Activated naive CD8-positive, alpha-beta T cell treated with anti-CD3 and anti-CD28 coated beads for 36 hours (primary cell): ENCODE results near the gene SULF2. TPM values are rescaled to one million over a fixed set of nuclear protein-coding genes. Genes with fewer than 3 reads are reported as not detected.

Experiments
- DNase-seq: peaks from one replicate; pipeline ENCODE4 v3.0.0; 2021
- H3K27ac Mint-ChIP-seq: one replicate; pipeline ENCODE4 v1.8.0; 2022; ENCODE audit warnings: mild to moderate bottlenecking, moderate library complexity, mixed read lengths
- H3K27me3 Mint-ChIP-seq: one replicate; pipeline ENCODE4 v1.8.0; 2022; ENCODE audit warnings: mild to moderate bottlenecking, mixed read lengths
- H3K36me3 Mint-ChIP-seq: one replicate; pipeline ENCODE4 v1.8.0; 2021; ENCODE audit warnings: mild to moderate bottlenecking, mixed read lengths
- H3K4me1 Mint-ChIP-seq: one replicate; pipeline ENCODE4 v1.8.0; 2021; ENCODE audit warnings: mixed read lengths
- H3K4me3 Mint-ChIP-seq: one replicate; pipeline ENCODE4 v1.8.0; 2022; ENCODE audit warnings: mild to moderate bottlenecking, moderate library complexity, mixed read lengths
- H3K9me3 Mint-ChIP-seq: one replicate; pipeline ENCODE4 v1.8.0; 2022; ENCODE audit warnings: mixed read lengths
- total RNA-seq, 2 experiments: library from RNA; stranded (reverse); gene quantifications; one replicate each; pipeline ENCODE4 v1.2.3, GENCODE V29; 2021

Gene SULF2
- total RNA-seq, 2 experiments from 2014 or later, result 0.76 to 0.88 TPM

DNA sequence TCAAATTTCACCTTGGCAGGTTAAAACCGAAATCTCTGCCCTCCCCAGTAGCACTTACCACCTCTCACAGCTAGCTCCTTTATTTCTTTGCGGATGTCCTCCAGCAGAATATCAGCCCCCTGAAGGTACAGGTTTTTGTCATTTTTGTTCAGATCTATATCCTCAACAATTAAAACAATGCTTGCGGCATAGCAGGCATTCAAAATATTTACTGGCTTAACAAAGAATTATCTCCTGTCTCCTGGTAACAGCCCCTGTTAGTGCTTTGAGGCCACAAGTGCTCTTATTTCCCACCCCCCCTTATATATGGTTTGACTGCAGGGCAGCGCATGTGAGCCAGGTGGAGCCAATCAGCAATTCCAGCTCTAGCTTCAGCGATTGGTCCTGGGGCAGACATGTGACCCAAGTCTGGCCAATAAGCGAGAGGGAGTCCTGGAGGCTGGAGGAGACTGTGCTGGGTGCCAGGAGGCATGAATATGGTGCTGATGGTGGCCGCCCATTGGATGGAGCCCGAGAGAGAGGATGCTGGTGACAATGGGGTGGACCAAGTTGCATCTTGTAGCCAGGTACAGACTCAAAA is 21.0 kb downstream of the SULF2 start:
- no peak overlapping the region for H3K27ac Mint-ChIP-seq
- DNase-seq, result no peak
- no peaks in the 10 kb centered on the region for H3K9me3 Mint-ChIP-seq
- no peak overlapping the region for H3K4me3 Mint-ChIP-seq
- H3K4me1 Mint-ChIP-seq, result no peaks in the 10 kb centered on the region
- H3K27me3 Mint-ChIP-seq, result peaks cover 12% of the 10 kb centered on the region
- no peaks in the 10 kb centered on the region for H3K36me3 Mint-ChIP-seq

DNA sequence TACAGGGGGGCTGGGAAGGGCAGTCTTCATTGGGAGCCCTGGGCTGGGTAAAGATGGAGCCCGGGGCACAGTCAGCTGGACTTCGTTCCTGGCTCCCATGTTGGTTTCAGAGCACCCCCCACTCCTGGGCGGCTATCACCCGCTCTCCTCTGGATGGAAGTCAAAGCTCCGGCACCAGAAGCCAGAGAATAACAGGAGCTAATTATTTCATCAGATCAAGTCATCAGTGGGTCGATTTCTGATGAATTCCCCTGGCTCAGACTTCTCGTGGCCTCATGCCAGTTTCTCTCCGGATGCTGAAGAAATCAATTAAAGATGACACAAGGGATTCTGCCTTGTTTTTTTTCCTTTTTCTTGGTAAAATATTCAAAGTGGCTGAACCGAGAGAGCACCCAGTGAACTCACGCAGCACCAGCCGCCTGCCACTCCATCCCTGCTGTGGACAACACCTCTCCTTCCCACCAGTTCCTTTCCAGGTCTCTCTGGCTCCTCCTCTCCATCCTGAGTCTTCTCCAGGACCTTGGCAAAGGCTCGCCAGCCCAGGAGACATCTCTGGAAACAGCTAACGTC is 22.5 kb downstream of the SULF2 start:
- Mint-ChIP-seq H3K27ac (no peak overlapping the region), H3K36me3 (no peaks in the 10 kb centered on the region), H3K27me3 (peaks cover 12% of the 10 kb centered on the region), H3K4me1 (no peaks in the 10 kb centered on the region), H3K9me3 (no peaks in the 10 kb centered on the region), H3K4me3 (no peak overlapping the region)
- no peak for DNase-seq

DNA sequence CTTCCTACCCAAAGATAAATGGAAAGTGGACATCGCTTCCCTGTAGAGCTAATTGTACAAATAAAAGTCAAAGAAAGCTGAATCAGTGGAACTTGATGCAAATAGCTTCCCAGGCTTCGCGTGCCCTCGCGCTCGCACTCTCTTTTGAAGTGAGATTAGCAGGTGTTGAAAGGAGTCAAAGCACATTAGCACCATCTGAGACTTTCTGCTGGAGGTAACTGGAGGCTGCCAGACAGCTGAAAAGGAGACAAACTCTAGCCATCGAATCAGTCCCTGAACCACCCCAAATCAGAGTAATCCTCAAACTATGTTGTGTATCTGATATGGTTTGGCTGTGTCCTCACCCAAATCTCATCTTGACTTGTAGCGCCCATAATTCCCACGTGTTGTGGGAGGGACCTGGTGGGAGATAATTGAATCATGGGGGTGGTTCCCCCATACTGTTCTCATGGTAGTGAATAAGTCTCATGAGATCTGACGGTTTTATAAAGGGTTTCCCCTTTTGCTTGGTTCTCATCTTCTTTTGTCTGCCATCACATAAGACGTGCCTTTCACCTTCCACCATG is 23.7 kb downstream of the SULF2 start:
- DNase-seq, result no peak
- Mint-ChIP-seq H3K27me3 (peaks cover 12% of the 10 kb centered on the region), H3K36me3 (no peaks in the 10 kb centered on the region), H3K4me3 (no peak overlapping the region), H3K27ac (no peak overlapping the region), H3K9me3 (no peaks in the 10 kb centered on the region), H3K4me1 (no peaks in the 10 kb centered on the region)

GRCh38 chr20:47760686-47761481 is 24.4 kb downstream of the SULF2 start:
- no peak for DNase-seq
- H3K9me3 Mint-ChIP-seq, result no peaks in the 10 kb centered on the region
- no peak overlapping the region for H3K4me3 Mint-ChIP-seq
- H3K27me3 Mint-ChIP-seq, result peaks cover 12% of the 10 kb centered on the region
- no peaks in the 10 kb centered on the region for H3K36me3 Mint-ChIP-seq
- no peak overlapping the region for H3K27ac Mint-ChIP-seq
- H3K4me1 Mint-ChIP-seq, result no peaks in the 10 kb centered on the region

DNA sequence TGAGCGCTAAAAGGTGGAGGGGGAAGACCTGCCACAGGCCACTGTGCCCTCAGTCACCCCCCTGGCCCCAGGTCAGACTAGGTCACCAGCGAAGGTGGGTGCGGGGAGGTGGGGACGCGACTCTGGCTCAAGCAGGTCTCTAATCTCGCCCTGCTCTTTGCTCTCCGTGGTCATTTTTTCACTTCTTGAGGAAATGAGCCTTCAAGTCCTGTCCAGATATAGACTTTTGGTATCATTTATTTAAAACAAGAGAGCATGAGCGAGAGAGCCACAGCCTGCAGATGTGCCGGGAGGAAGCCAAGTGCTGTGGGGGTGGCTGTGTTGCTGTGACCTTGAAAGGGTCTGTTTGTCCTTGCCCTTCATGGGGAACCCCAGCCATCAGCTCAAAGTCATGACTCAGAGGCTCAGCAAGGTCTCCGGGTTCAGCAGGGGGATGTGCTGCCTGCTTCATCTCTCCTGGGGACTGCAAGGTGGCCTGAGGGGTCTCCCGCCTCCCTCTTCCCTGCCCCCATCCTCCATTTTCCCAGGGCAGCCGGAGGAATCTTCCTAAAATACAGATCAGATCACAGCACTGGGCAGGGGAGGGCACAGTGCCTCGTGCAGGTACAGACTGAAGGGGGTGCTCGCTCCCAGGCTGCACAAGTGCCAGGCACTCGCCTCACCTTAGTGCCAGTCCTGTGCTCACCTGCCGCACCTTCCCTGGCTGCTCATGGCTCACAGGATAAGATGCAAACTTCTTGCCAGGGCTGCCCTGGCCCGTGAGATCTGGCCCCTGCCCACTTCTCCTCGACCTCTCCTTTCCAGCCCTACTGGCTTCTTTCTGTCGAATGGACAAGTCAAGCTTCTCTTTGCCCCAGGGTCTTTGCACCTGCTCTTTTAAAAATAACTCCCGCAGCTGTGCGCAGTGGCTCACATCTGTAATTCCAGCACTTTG is 26.5 kb downstream of the SULF2 start:
- H3K36me3 Mint-ChIP-seq, result no peaks in the 10 kb centered on the region
- peaks cover 9% of the 10 kb centered on the region for H3K27me3 Mint-ChIP-seq
- no peaks in the 10 kb centered on the region for H3K4me1 Mint-ChIP-seq
- DNase-seq, result no peak
- H3K9me3 Mint-ChIP-seq, result no peaks in the 10 kb centered on the region
- no peak overlapping the region for H3K27ac Mint-ChIP-seq
- no peak overlapping the region for H3K4me3 Mint-ChIP-seq

DNA sequence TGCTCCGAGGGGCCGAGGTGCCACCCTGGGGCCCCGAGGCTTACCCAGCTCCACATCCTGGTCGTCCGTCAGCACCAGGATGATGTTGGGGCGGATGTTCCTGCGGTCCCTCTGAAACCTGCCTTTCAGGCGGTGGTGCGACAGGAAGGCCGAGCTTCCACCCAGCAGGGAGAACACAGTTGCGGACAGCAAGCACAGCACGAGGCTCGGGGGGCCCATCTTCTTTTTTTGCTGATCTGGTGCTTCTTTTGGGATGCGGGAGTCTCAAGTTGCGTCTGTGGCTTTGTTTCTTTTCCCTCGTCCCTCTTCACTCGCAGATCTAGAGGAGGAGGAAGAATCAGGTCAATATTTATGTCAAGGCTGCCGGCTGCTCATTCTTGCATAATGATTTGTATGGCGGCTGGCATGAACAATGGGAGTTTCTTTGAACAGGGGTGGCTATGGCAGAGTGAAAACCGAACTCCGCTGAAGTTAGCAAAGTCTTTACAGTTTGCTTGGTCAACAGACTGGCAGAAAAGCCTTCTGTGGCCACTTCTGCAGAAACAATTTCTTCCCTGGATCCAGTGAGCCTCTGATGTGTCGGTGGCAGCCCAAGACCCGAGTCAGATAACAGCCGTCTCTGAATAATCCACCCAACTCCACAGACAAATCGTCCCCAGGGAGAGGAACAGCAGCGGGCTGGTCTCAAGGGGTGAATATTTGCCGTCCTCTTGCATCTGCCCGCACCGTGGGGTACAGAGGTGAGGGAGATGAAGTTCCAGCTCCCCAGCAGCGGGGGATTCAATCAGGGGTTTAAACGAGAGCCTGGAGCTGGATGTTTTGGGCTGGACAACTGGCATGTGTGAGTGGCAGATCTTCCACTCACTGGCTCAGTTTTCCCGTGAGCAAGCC is 27.9 kb downstream of the SULF2 start:
- DNase-seq, result no peak
- H3K4me1 Mint-ChIP-seq, result no peaks in the 10 kb centered on the region
- no peaks in the 10 kb centered on the region for H3K9me3 Mint-ChIP-seq
- no peak overlapping the region for H3K4me3 Mint-ChIP-seq
- H3K27me3 Mint-ChIP-seq, result peaks cover 5% of the 10 kb centered on the region
- no peak overlapping the region for H3K27ac Mint-ChIP-seq
- no peaks in the 10 kb centered on the region for H3K36me3 Mint-ChIP-seq

- Mint-ChIP-seq H3K9me3 (no peaks in the 10 kb centered on the region), H3K36me3 (no peaks in the 10 kb centered on the region), H3K4me1 (no peaks in the 10 kb centered on the region), H3K4me3 (no peak overlapping the region), H3K27me3 (no peaks in the 10 kb centered on the region), H3K27ac (no peak overlapping the region)
- DNase-seq, result no peak
Measured at GRCh38 chr20:47754946-47755652, 30.2 kb downstream of the SULF2 start.

DNA sequence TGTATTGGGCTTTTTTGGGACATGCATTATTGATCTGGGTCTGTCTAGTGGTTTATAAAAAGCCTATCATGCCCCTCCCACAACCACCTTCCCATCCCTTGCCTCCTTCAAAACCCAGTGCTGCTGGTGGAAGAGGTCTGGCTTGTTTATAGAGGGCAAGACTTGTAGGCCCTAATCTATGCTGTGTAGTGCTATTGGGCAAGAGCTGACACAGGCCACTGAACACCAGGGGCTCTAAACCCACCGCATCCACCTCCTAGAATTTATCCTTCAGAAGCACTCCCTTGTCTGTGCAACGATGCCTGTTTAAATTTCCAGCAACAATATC is 30.9 kb downstream of the SULF2 start:
- Mint-ChIP-seq H3K36me3 (no peaks in the 10 kb centered on the region), H3K27me3 (no peaks in the 10 kb centered on the region), H3K27ac (no peak overlapping the region), H3K4me3 (no peak overlapping the region), H3K4me1 (no peaks in the 10 kb centered on the region), H3K9me3 (no peaks in the 10 kb centered on the region)
- DNase-seq, result no peak

DNA sequence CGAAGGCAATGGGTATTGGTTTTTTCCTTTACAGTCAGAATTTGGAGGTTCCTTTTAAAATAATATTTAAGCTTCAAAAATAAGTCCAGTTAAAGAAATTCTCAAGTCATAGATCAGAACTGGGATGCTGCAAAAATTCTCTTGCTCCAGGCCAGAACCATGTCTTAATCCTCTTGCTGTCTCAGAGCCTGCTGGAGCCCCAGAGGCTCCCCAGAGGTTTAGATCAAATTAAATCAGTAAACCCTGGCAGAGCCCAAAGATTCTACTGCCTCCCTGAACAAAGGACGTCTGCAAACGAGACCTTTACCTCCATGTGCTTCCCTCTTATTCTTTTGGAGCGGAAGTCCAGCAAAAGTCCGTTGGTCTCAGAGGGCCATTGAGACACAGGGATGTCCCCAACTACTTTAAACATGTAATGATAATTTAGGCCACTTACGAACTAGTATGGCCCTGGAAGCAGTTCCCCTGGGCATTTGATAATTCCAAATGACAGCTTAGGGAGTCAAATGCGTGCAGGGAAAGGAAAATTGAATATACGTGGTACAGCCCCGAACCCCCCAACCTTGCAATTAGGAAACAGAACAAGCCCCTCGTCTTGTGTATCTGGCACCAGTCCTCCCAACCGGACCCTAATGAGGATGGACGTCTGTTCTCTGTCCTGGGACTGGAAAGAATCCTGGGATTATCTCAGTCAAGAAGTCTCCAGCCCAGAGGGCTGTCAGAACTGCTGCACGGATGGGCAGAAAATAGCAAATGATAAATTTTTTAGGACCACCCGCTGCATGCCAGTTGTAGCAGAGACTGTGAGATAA is 31.5 kb downstream of the SULF2 start:
- DNase-seq, result no peak
- H3K36me3 Mint-ChIP-seq, result no peaks in the 10 kb centered on the region
- H3K4me1 Mint-ChIP-seq, result peaks cover 2% of the 10 kb centered on the region
- no peak overlapping the region for H3K4me3 Mint-ChIP-seq
- H3K27me3 Mint-ChIP-seq, result no peaks in the 10 kb centered on the region
- no peak overlapping the region for H3K27ac Mint-ChIP-seq
- no peaks in the 10 kb centered on the region for H3K9me3 Mint-ChIP-seq

- H3K36me3 Mint-ChIP-seq, result no peaks in the 10 kb centered on the region
- H3K27me3 Mint-ChIP-seq, result no peaks in the 10 kb centered on the region
- H3K4me3 Mint-ChIP-seq, result no peak overlapping the region
- no peaks in the 10 kb centered on the region for H3K9me3 Mint-ChIP-seq
- DNase-seq, result no peak
- peaks cover 8% of the 10 kb centered on the region for H3K4me1 Mint-ChIP-seq
- H3K27ac Mint-ChIP-seq, result no peak overlapping the region
Measured at GRCh38 chr20:47751449-47751848, 33.8 kb downstream of the SULF2 start.

DNA sequence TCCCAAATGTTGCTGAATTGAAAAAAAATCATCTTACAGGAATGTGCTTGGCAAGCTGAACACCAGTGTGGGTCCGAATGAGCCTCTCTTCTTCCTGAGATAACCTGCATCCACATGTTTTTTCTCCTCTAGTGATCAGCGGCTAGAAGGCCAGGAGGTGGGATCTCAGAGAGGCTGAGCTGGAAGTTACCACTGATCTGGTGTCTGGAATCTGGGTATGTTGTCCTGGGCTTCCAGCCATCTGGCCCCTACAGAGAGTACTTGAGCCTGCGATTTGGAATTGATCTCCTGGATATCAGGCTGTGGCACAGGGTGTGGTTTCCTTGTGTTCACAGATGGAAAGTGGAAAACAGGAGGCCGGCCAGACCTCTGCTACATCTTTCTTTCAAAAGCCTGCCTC is 35.9 kb downstream of the SULF2 start:
- Mint-ChIP-seq H3K4me3 (no peak overlapping the region), H3K36me3 (no peaks in the 10 kb centered on the region), H3K27me3 (no peaks in the 10 kb centered on the region), H3K27ac (no peak overlapping the region), H3K9me3 (no peaks in the 10 kb centered on the region), H3K4me1 (peaks cover 8% of the 10 kb centered on the region)
- no peak for DNase-seq

- Mint-ChIP-seq H3K36me3 (no peaks in the 10 kb centered on the region), H3K4me3 (no peak overlapping the region), H3K27ac (no peak overlapping the region), H3K9me3 (no peaks in the 10 kb centered on the region), H3K27me3 (peaks cover under 1% of the 10 kb centered on the region), H3K4me1 (peaks cover 8% of the 10 kb centered on the region)
- no peak for DNase-seq
Measured at GRCh38 chr20:47748823-47749222, 36.5 kb downstream of the SULF2 start.

- no peaks in the 10 kb centered on the region for H3K36me3 Mint-ChIP-seq
- H3K27ac Mint-ChIP-seq, result no peak overlapping the region
- peaks cover 4% of the 10 kb centered on the region for H3K27me3 Mint-ChIP-seq
- peaks cover 8% of the 10 kb centered on the region for H3K4me1 Mint-ChIP-seq
- H3K4me3 Mint-ChIP-seq, result no peak overlapping the region
- DNase-seq, result no peak
- no peaks in the 10 kb centered on the region for H3K9me3 Mint-ChIP-seq
Measured at GRCh38 chr20:47748069-47748468, 37.2 kb downstream of the SULF2 start.
